Endodermal cell (in vitro differentiated cells): ENCODE data around the gene TLNRD1. TPM values are rescaled to one million over a fixed set of nuclear protein-coding genes. Genes with fewer than 3 reads are reported as not detected.

ENCODE experiments used
- DNase-seq: peaks from one replicate; pipeline ENCODE4 v3.0.0-alpha.2; 2017
- H3K27ac ChIP-seq: 2 replicates; pipeline ENCODE4 v1.5.1; 2013; ENCODE audit warnings: mild to moderate bottlenecking, low read depth, low read length, moderate library complexity
- H3K27me3 ChIP-seq: 2 replicates; pipeline ENCODE4 v1.6.1; 2013; ENCODE audit warnings: mild to moderate bottlenecking, low read length, moderate library complexity; ENCODE audit not compliant: insufficient read depth, control insufficient read depth, poor library complexity, severe bottlenecking
- H3K36me3 ChIP-seq: 2 replicates; pipeline ENCODE4 v1.7.0; 2013; ENCODE audit warnings: mild to moderate bottlenecking, low read length, moderate library complexity; ENCODE audit not compliant: control insufficient read depth, insufficient read depth
- H3K4me1 ChIP-seq: one replicate; pipeline ENCODE4 v1.7.0; 2013; ENCODE audit warnings: low read length; ENCODE audit not compliant: control insufficient read depth, insufficient read depth
- H3K4me3 ChIP-seq: 2 replicates; pipeline ENCODE4 v1.5.1; 2013; ENCODE audit warnings: mild to moderate bottlenecking, low read length, moderate library complexity
- H3K9ac ChIP-seq: 2 replicates; pipeline ENCODE4 v1.6.1; 2013; ENCODE audit warnings: mild to moderate bottlenecking, low read length, moderate library complexity; ENCODE audit not compliant: poor library complexity, severe bottlenecking; ENCODE audit errors: extremely low read depth
- H3K9me3 ChIP-seq: 2 replicates; pipeline ENCODE4 v1.6.1; 2013; ENCODE audit warnings: mild to moderate bottlenecking, low read length, moderate library complexity; ENCODE audit not compliant: control insufficient read depth
- H3K27ac Mint-ChIP-seq: 2 replicates; pipeline ENCODE4 v1.8.0; 2020; ENCODE audit warnings: mixed read lengths
- H3K27me3 Mint-ChIP-seq: 2 replicates; pipeline ENCODE4 v1.8.0; 2021; ENCODE audit warnings: mild to moderate bottlenecking, mixed read lengths; ENCODE audit not compliant: insufficient read depth
- H3K36me3 Mint-ChIP-seq: 2 replicates; pipeline ENCODE4 v1.8.0; 2020; ENCODE audit warnings: low read depth, mixed read lengths
- H3K4me1 Mint-ChIP-seq: 2 replicates; pipeline ENCODE4 v1.8.0; 2020; ENCODE audit warnings: mixed read lengths
- H3K4me3 Mint-ChIP-seq: 2 replicates; pipeline ENCODE4 v1.8.0; 2020; ENCODE audit warnings: mild to moderate bottlenecking, moderate library complexity, mixed read lengths
- H3K9me3 Mint-ChIP-seq: 2 replicates; pipeline ENCODE4 v1.8.0; 2020; ENCODE audit warnings: mild to moderate bottlenecking, mixed read lengths
- WGBS, 2 experiments: methylation state at CpG; one replicate each; pipeline versions ENCODE4 v1.1.5 to v1.1.7; 2013; ENCODE audit warnings: missing lambda C conversion rate in 2 of 2, mixed read lengths in 1 of 2; ENCODE audit not compliant: insufficient coverage in 1 of 2, insufficient read length in 1 of 2; 5-methylcytosine and 5-hydroxymethylcytosine counted together
- total RNA-seq, 2 donors: library from RNA; stranded (reverse); fragmentation: NEBNext Ultra II Directional in 1 of 2; extraction: Animal tissue kit (Norgen Biotek cat#: 25700) in 1 of 2; gene quantifications; 2 replicates in 1 of 2; 3 replicates in 1 of 2; pipeline ENCODE4 v1.2.1, GENCODE V29; 2021
- TF ChIP-seq, protein P1 (sequence below): fragments of 200-600 bp; sonication (generic); conservative IDR thresholded peaks from 2 replicates; pipeline ENCODE4 v1.5.0; 2021; ENCODE audit warnings: antibody characterized with exemption, mild to moderate bottlenecking

The TLNRD1 gene
- total RNA-seq, 2 donors from 2014 or later: 25.1 to 28.2 TPM

DNA sequence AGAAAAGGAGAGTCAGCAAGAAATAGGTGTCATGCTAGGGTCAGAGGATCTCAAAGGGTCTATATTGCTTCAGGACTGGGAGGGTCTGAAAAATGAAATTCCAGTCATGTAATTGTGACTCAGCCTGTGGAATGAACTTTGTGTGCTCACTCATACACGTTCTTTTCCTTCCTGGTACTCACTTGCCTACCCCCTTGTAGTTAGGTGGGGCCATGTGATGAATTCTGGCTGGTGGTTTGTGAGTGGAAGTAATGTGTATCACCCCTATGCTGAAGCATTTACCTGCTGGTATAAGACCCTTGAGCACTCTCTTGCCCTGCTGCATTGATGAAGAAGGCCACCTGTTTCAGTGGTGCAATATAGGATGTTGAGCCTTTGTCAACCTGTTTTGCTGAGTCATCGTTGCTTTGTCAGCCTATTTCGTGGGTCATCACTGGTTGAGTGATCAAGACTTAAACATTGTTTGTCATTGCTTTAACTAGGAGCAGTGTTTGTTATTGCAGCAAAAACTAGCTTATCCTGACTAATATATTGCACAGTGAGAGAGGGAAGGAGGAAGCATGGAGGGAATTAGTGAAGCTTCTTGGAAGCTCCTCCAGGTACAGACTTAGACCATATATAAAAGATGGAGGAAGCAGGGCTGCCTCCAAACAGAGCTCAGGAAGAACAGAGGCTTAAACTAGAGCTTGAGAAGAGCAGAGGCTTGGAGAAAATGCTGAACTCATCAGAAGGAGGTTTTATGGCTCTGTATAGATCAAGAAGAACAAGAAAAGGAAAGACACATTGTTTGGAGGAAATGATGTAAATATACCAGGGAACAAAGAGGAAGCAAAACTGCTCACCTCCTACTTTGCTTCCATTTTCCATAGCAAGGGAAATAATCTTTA is 28.9 kb downstream of the TLNRD1 start:
- Histone ChIP-seq H3K4me1 (no peaks in the 10 kb centered on the region), H3K27me3 (no peaks in the 10 kb centered on the region), H3K27ac (no peak overlapping the region), H3K36me3 (no peaks in the 10 kb centered on the region), H3K9me3 (peaks cover 4% of the 10 kb centered on the region), H3K9ac (no peak overlapping the region), H3K4me3 (no peak overlapping the region)
- H3K36me3 Mint-ChIP-seq: no peaks in the 10 kb centered on the region
- H3K27me3 Mint-ChIP-seq: no peaks in the 10 kb centered on the region
- no peak overlapping the region for H3K27ac Mint-ChIP-seq
- H3K4me1 Mint-ChIP-seq: no peaks in the 10 kb centered on the region
- TF ChIP-seq, protein P1, sequence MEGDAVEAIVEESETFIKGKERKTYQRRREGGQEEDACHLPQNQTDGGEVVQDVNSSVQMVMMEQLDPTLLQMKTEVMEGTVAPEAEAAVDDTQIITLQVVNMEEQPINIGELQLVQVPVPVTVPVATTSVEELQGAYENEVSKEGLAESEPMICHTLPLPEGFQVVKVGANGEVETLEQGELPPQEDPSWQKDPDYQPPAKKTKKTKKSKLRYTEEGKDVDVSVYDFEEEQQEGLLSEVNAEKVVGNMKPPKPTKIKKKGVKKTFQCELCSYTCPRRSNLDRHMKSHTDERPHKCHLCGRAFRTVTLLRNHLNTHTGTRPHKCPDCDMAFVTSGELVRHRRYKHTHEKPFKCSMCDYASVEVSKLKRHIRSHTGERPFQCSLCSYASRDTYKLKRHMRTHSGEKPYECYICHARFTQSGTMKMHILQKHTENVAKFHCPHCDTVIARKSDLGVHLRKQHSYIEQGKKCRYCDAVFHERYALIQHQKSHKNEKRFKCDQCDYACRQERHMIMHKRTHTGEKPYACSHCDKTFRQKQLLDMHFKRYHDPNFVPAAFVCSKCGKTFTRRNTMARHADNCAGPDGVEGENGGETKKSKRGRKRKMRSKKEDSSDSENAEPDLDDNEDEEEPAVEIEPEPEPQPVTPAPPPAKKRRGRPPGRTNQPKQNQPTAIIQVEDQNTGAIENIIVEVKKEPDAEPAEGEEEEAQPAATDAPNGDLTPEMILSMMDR: no peak
- no peak overlapping the region for H3K4me3 Mint-ChIP-seq
- DNase-seq: no peak
- H3K9me3 Mint-ChIP-seq: peaks cover 16% of the 10 kb centered on the region
- WGBS, 2 experiments: 89% methylated on average over 3 of the region's 3 CpGs; no CpG with 5 or more reads in 1 of the 2 experiments

DNA sequence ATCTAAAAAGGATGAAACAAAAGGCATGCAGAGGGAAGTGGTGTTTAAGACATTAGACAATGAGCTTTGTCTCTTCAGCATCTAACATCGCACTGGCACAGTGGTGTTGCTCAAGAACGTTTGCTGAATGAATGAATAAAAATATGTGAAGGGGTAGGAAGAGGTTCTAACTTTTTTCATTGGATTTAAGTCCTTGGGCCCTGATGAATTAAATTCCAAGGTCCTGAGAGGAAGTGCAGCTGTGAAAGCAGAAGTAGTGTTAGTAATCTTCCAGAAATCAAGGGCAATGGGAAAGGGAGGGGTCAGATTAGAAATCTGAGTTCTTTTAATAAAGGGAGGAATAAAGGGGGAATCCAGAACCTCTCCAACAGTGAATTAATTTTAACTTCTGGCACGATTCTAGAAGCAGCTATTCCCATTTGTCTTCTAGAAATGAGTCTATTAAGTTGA is 29.6 kb downstream of the TLNRD1 start:
- DNase-seq: no peak
- H3K4me1 Mint-ChIP-seq: no peaks in the 10 kb centered on the region
- H3K27ac Mint-ChIP-seq: no peak overlapping the region
- Histone ChIP-seq H3K9ac (no peak overlapping the region), H3K4me1 (no peaks in the 10 kb centered on the region), H3K9me3 (peaks cover 4% of the 10 kb centered on the region), H3K27me3 (no peaks in the 10 kb centered on the region), H3K27ac (no peak overlapping the region), H3K4me3 (no peak overlapping the region), H3K36me3 (no peaks in the 10 kb centered on the region)
- H3K9me3 Mint-ChIP-seq: peaks cover 16% of the 10 kb centered on the region
- WGBS, 2 experiments: 78 to 96% methylated on average over 3 of the region's 3 CpGs
- H3K4me3 Mint-ChIP-seq: no peak overlapping the region
- no peaks in the 10 kb centered on the region for H3K36me3 Mint-ChIP-seq
- TF ChIP-seq, protein P1: no peak
- H3K27me3 Mint-ChIP-seq: no peaks in the 10 kb centered on the region

DNA sequence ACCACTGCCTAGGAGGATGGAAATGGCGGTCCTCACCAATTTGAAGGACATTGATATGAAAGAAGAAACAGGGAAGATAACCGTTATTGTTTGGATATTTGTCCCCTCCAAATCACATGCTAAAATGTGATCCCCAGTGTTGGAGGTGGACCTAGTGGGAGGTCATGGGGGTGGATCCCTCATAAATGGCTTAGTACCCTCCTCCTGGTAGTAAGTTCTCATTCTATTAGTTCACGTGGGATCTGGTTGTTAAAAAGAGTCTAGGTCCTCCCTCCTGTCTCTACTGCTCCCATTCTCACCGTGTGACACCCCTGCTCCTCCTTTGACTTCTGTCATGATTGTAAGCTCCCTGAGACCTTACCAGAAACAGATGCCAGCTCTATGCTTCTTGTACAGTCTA is 30.5 kb downstream of the TLNRD1 start:
- no peak for DNase-seq
- Histone ChIP-seq H3K36me3 (no peaks in the 10 kb centered on the region), H3K27me3 (no peaks in the 10 kb centered on the region), H3K9ac (no peak overlapping the region), H3K4me3 (no peak overlapping the region), H3K4me1 (no peaks in the 10 kb centered on the region), H3K27ac (no peak overlapping the region), H3K9me3 (peaks cover 4% of the 10 kb centered on the region)
- Mint-ChIP-seq H3K27me3 (no peaks in the 10 kb centered on the region), H3K9me3 (peaks cover 16% of the 10 kb centered on the region), H3K4me1 (no peaks in the 10 kb centered on the region), H3K27ac (no peak overlapping the region), H3K4me3 (no peak overlapping the region), H3K36me3 (no peaks in the 10 kb centered on the region)
- WGBS, 2 experiments: 93 to 96% methylated on average over 2 to 4 of the region's 4 CpGs
- TF ChIP-seq, protein P1: no peak
